GM12873 (cell line): Measurements from ENCODE around the gene AACS.

Source experiments
- CTCF ChIP-seq: IDR thresholded peaks from 2 replicates; pipeline ENCODE4 v1.5.1; 2012; ENCODE audit warnings: low read depth, mild to moderate bottlenecking, moderate library complexity, low read length, control low read depth; ENCODE audit not compliant: insufficient read depth; ENCODE audit errors: missing control alignments

Gene AACS

GRCh38 chr12:125143491-125143890 lies 78.3 kb downstream of the AACS start:
- no peak for TF ChIP-seq CTCF

GRCh38 chr12:125145196-125145595 lies 80.0 kb downstream of the AACS start:
- TF ChIP-seq CTCF, result no peak

- no peak for TF ChIP-seq CTCF
Measured at GRCh38 chr12:125148316-125148715, 83.1 kb downstream of the AACS start.

- no peak for TF ChIP-seq CTCF
Measured at GRCh38 chr12:125149160-125150108, 84.2 kb downstream of the AACS start.

- no peak for TF ChIP-seq CTCF
Measured at GRCh38 chr12:125151284-125151683, 86.0 kb downstream of the AACS start.

GRCh38 chr12:125152463-125152862 lies 87.2 kb downstream of the AACS start:
- no peak for TF ChIP-seq CTCF

- TF ChIP-seq CTCF, result no peak
Measured at GRCh38 chr12:125155366-125155765, 90.1 kb downstream of the AACS start.
